H9 (cell line): ENCODE results near the gene LYRM1. TPM values are rescaled to one million over a fixed set of nuclear protein-coding genes. Genes with fewer than 3 reads are reported as not detected.

Experiments used
- DNase-seq: peaks from one replicate; pipeline ENCODE4 v3.0.0-alpha.2; 2017
- H2AFZ ChIP-seq: one replicate; pipeline ENCODE4 v1.6.1; 2013; ENCODE audit warnings: mild to moderate bottlenecking, low read length, control low read depth, moderate library complexity
- H2AK5ac ChIP-seq: 2 replicates; pipeline ENCODE4 v1.6.1; 2013; ENCODE audit warnings: low read length, control low read depth, mixed read lengths; ENCODE audit not compliant: insufficient read length
- H2BK120ac ChIP-seq: one replicate; pipeline ENCODE4 v1.6.1; 2013; ENCODE audit warnings: low read depth, mild to moderate bottlenecking, low read length, control low read depth, inconsistent platforms; ENCODE audit not compliant: poor library complexity, severe bottlenecking
- H2BK12ac ChIP-seq: 2 replicates; pipeline ENCODE4 v1.6.1; 2013; ENCODE audit warnings: low read length, control low read depth, mixed read lengths, low read depth; ENCODE audit not compliant: insufficient read length
- H2BK15ac ChIP-seq: 2 replicates; pipeline ENCODE4 v1.6.1; 2013; ENCODE audit warnings: low read depth, low read length, control low read depth
- H2BK20ac ChIP-seq: one replicate; pipeline ENCODE4 v1.6.1; 2013; ENCODE audit warnings: low read depth, mild to moderate bottlenecking, low read length, control low read depth, inconsistent platforms; ENCODE audit not compliant: poor library complexity, severe bottlenecking
- H2BK5ac ChIP-seq: 2 replicates; pipeline ENCODE4 v1.6.1; 2013; ENCODE audit warnings: low read length, control low read depth, mixed read lengths; ENCODE audit not compliant: insufficient read length
- H3K14ac ChIP-seq: 2 replicates; pipeline ENCODE4 v1.6.1; 2013; ENCODE audit warnings: low read length, control low read depth; ENCODE audit not compliant: insufficient read depth
- H3K18ac ChIP-seq: 2 replicates; pipeline ENCODE4 v1.6.1; 2013; ENCODE audit warnings: low read depth, mild to moderate bottlenecking, mixed read lengths, low read length, control low read depth; ENCODE audit not compliant: insufficient read length
- H3K23ac ChIP-seq: 2 replicates; pipeline ENCODE4 v1.6.1; 2013; ENCODE audit warnings: low read length, control low read depth, mixed read lengths, low read depth; ENCODE audit not compliant: insufficient read length
- H3K23me2 ChIP-seq: 2 replicates; pipeline ENCODE4 v1.6.1; 2013; ENCODE audit warnings: low read depth, mild to moderate bottlenecking, mixed read lengths, low read length, control low read depth; ENCODE audit not compliant: insufficient read length, poor library complexity, severe bottlenecking
- H3K27ac ChIP-seq: 2 replicates; pipeline ENCODE4 v1.5.1; 2013; ENCODE audit warnings: low read length, control low read depth, mixed read lengths, low read depth; ENCODE audit not compliant: insufficient read length
- H3K27me3 ChIP-seq: 2 replicates; pipeline ENCODE4 v1.6.1; 2013; ENCODE audit warnings: low read length, control low read depth, inconsistent platforms; ENCODE audit not compliant: insufficient read depth
- H3K4ac ChIP-seq: 2 replicates; pipeline ENCODE4 v1.6.1; 2013; ENCODE audit warnings: low read depth, mild to moderate bottlenecking, control low read depth, inconsistent platforms, low read length, moderate library complexity
- H3K4me1 ChIP-seq: 2 replicates; pipeline ENCODE4 v1.6.1; 2013; ENCODE audit warnings: low read length, control low read depth, inconsistent platforms; ENCODE audit not compliant: insufficient read depth
- H3K4me2 ChIP-seq: 2 replicates; pipeline ENCODE4 v1.6.1; 2013; ENCODE audit warnings: low read length, control low read depth, mixed read lengths; ENCODE audit not compliant: insufficient read length, insufficient read depth
- H3K56ac ChIP-seq: 2 replicates; pipeline ENCODE4 v1.6.1; 2013; ENCODE audit warnings: low read depth, mild to moderate bottlenecking, mixed read lengths, low read length, control low read depth; ENCODE audit not compliant: insufficient read length
- H3K79me1 ChIP-seq: 2 replicates; pipeline ENCODE4 v1.6.1; 2013; ENCODE audit warnings: low read depth, mild to moderate bottlenecking, moderate library complexity, low read length, control low read depth, inconsistent platforms; ENCODE audit not compliant: insufficient read depth, poor library complexity, severe bottlenecking
- H3K79me2 ChIP-seq: 2 replicates; pipeline ENCODE4 v1.6.1; 2013; ENCODE audit warnings: low read length, control low read depth, inconsistent platforms; ENCODE audit not compliant: insufficient read depth
- H3K9ac ChIP-seq: 2 replicates; pipeline ENCODE4 v1.6.1; 2013; ENCODE audit warnings: low read length, control low read depth, mixed read lengths; ENCODE audit not compliant: insufficient read length; ENCODE audit errors: extremely low read depth
- H3K9me3 ChIP-seq: one replicate; pipeline ENCODE4 v1.6.1; 2013; ENCODE audit warnings: low read depth, low read length, inconsistent platforms; ENCODE audit not compliant: control insufficient read depth
- H3T11ph ChIP-seq: one replicate; pipeline ENCODE4 v1.6.1; 2013; ENCODE audit warnings: mild to moderate bottlenecking, low read length, control low read depth, inconsistent platforms
- H4K20me1 ChIP-seq: one replicate; pipeline ENCODE4 v1.6.1; 2013; ENCODE audit not compliant: control insufficient read depth, insufficient read length, insufficient read depth
- H4K5ac ChIP-seq: 2 replicates; pipeline ENCODE4 v1.6.1; 2013; ENCODE audit warnings: low read depth, mild to moderate bottlenecking, mixed read lengths, low read length, control low read depth; ENCODE audit not compliant: insufficient read length
- H4K8ac ChIP-seq: replicated peaks from 2 replicates; pipeline ENCODE4 v1.6.1; 2013; ENCODE audit warnings: low read length, control low read depth, mixed read lengths, low read depth; ENCODE audit not compliant: insufficient read length
- H4K91ac ChIP-seq: 2 replicates; pipeline ENCODE4 v1.6.1; 2013; ENCODE audit warnings: low read depth, mild to moderate bottlenecking, moderate library complexity, mixed read lengths, low read length, control low read depth; ENCODE audit not compliant: insufficient read length
- H3K27ac Mint-ChIP-seq, 3 experiments: 2 replicates in 2 of 3; 3 replicates in 1 of 3; pipeline ENCODE4 v1.8.0; 2020 to 2021; ENCODE audit warnings: mixed read lengths in 3 of 3, mild to moderate bottlenecking in 1 of 3, moderate library complexity in 1 of 3
- H3K27me3 Mint-ChIP-seq: 2 replicates; pipeline ENCODE4 v1.8.0; 2021; ENCODE audit warnings: low read depth, mild to moderate bottlenecking, moderate library complexity, mixed read lengths
- H3K36me3 Mint-ChIP-seq, 3 experiments: 2 replicates in 2 of 3; 3 replicates in 1 of 3; pipeline ENCODE4 v1.8.0; 2020 to 2021; ENCODE audit warnings: low read depth in 3 of 3, mixed read lengths in 3 of 3; ENCODE audit not compliant: insufficient read depth in 1 of 3
- H3K4me1 Mint-ChIP-seq, 2 experiments: 2 replicates each; pipeline ENCODE4 v1.8.0; 2020; ENCODE audit warnings: mixed read lengths in 2 of 2
- H3K4me3 Mint-ChIP-seq, 2 experiments: 2 replicates in 1 of 2; 3 replicates in 1 of 2; pipeline ENCODE4 v1.8.0; 2020 to 2021; ENCODE audit warnings: mild to moderate bottlenecking in 2 of 2, mixed read lengths in 2 of 2, moderate library complexity in 1 of 2
- H3K9me3 Mint-ChIP-seq, 2 experiments: 2 replicates in 1 of 2; 3 replicates in 1 of 2; pipeline ENCODE4 v1.8.0; 2020; ENCODE audit warnings: mild to moderate bottlenecking in 2 of 2, mixed read lengths in 2 of 2, moderate library complexity in 1 of 2
- CTCF ChIP-seq: fragments of 200-600 bp; sonication (generic); conservative IDR thresholded peaks from 3 replicates; pipeline ENCODE4 v1.8.0; 2021; ENCODE audit warnings: antibody characterized with exemption, mild to moderate bottlenecking
- WGBS: extraction: QIAGEN DNeasy Blood & Tissue Kit; methylation state at CpG from one replicate; pipeline ENCODE4 v1.1.7; 2013; ENCODE audit warnings: missing lambda C conversion rate, low lambda C conversion rate, mixed read lengths; ENCODE audit not compliant: insufficient read length; ENCODE audit errors: extremely low coverage; 5-methylcytosine and 5-hydroxymethylcytosine counted together
- total RNA-seq: library from RNA; stranded (reverse); gene quantifications from 2 replicates; pipeline ENCODE4 v1.2.1, GENCODE V29; 2021

LYRM1 gene
- total RNA-seq, 1 experiment from 2014 or later = 9.6 TPM

GRCh38 chr16:20854963-20855362 is 45.6 kb upstream of the LYRM1 start:
- H3K9me3 ChIP-seq = no peaks in the 10 kb centered on the region
- no peak overlapping the region for H3K9ac ChIP-seq
- no peak overlapping the region for H2BK120ac ChIP-seq
- H4K5ac ChIP-seq = no peak overlapping the region
- no peak overlapping the region for H4K8ac ChIP-seq
- H3K14ac ChIP-seq = no peak overlapping the region
- no peak for TF ChIP-seq CTCF
- H3K27me3 ChIP-seq = no peaks in the 10 kb centered on the region; the same call in 1 of the 2 replicates
- no peak overlapping the region for H3T11ph ChIP-seq
- no CpG with 5 or more reads among the region's 2 CpGs for WGBS
- H3K27me3 Mint-ChIP-seq = no peaks in the 10 kb centered on the region
- no peaks in the 10 kb centered on the region; the same call in 1 of the 2 replicates for H3K4me1 ChIP-seq
- no peak overlapping the region for H3K4ac ChIP-seq
- peaks cover 23 to 25% of the 10 kb centered on the region in 2 experiments for H3K4me1 Mint-ChIP-seq
- no peak overlapping the region for H3K27ac ChIP-seq
- no peak overlapping the region for H2AFZ ChIP-seq
- H3K18ac ChIP-seq = no peak overlapping the region
- H3K27ac Mint-ChIP-seq = 0 out of 7 replicates have a peak overlapping the region, but pooled peaks of 1 of the 3 experiments have one; percentile 55
- H3K36me3 Mint-ChIP-seq = peaks cover 6 to 20% (median 9%) of the 10 kb centered on the region in 3 experiments; a peak in 5 of 7 replicates
- H2BK20ac ChIP-seq = no peak overlapping the region
- no peak overlapping the region for H3K23ac ChIP-seq
- no peaks in the 10 kb centered on the region for H3K79me1 ChIP-seq
- H2BK5ac ChIP-seq = no peak overlapping the region
- H2BK15ac ChIP-seq = no peak overlapping the region
- H3K79me2 ChIP-seq = no peaks in the 10 kb centered on the region
- no peak overlapping the region for H3K4me2 ChIP-seq
- no peaks in the 10 kb centered on the region for H4K20me1 ChIP-seq
- H4K91ac ChIP-seq = no peak overlapping the region
- H3K4me3 Mint-ChIP-seq = no peak overlapping the region
- no peak for DNase-seq
- no peak overlapping the region for H2BK12ac ChIP-seq
- no peaks in the 10 kb centered on the region for H3K9me3 Mint-ChIP-seq
- no peak overlapping the region for H2AK5ac ChIP-seq
- no peak overlapping the region for H3K56ac ChIP-seq
- no peaks in the 10 kb centered on the region for H3K23me2 ChIP-seq
